HFFc6 (cell line): ENCODE measurements around the gene TAB3. TPM values are rescaled to one million over a fixed set of nuclear protein-coding genes. Genes with fewer than 3 reads are reported as not detected.

Experiments
- DNase-seq: peaks from one replicate; pipeline ENCODE4 v3.0.0-alpha.2; 2018
- H3K27ac Mint-ChIP-seq: 2 replicates; pipeline ENCODE4 v1.8.0; 2020; ENCODE audit warnings: mild to moderate bottlenecking, mixed read lengths
- H3K27me3 Mint-ChIP-seq: 2 replicates; pipeline ENCODE4 v1.8.0; 2021; ENCODE audit warnings: mild to moderate bottlenecking, moderate library complexity, mixed read lengths; ENCODE audit not compliant: insufficient read depth
- H3K36me3 Mint-ChIP-seq: 2 replicates; pipeline ENCODE4 v1.8.0; 2021; ENCODE audit warnings: low read depth, mixed read lengths
- H3K4me1 Mint-ChIP-seq: 2 replicates; pipeline ENCODE4 v1.8.0; 2020; ENCODE audit warnings: low read depth, mixed read lengths
- H3K4me3 Mint-ChIP-seq: 2 replicates; pipeline ENCODE4 v1.8.0; 2020; ENCODE audit warnings: mild to moderate bottlenecking, moderate library complexity, mixed read lengths
- H3K9me3 Mint-ChIP-seq: 2 replicates; pipeline ENCODE4 v1.8.0; 2020; ENCODE audit warnings: mild to moderate bottlenecking, mixed read lengths
- CTCF ChIP-seq: fragments of 200-600 bp; sonication (generic); IDR thresholded peaks from 2 replicates; pipeline ENCODE4 v1.5.0; 2021; ENCODE audit warnings: antibody characterized with exemption, mild to moderate bottlenecking
- total RNA-seq, 6 experiments: library from RNA; stranded (reverse); fragmentation: NEBNext Ultra II Directional; extraction: Animal tissue kit (Norgen Biotek cat#: 25700); gene quantifications; 2 replicates in 1 of 6; 3 replicates in 5 of 6; pipeline ENCODE4 v1.2.3, GENCODE V29; 2021

TAB3 gene
- total RNA-seq, 6 experiments from 2014 or later: 9.6 to 11.9 (median 10.6) TPM

GRCh38 chrX:30887288-30887687, 1.8 kb downstream of the TAB3 start:
- Mint-ChIP-seq H3K36me3 (no peaks in the 10 kb centered on the region), H3K27ac (no peak overlapping the region), H3K4me1 (peaks cover 14% of the 10 kb centered on the region), H3K27me3 (peaks cover 1% of the 10 kb centered on the region; the same call in 1 of the 2 replicates), H3K9me3 (no peaks in the 10 kb centered on the region), H3K4me3 (no peak overlapping the region)
- no peak for TF ChIP-seq CTCF
- DNase-seq: no peak

GRCh38 chrX:30885136-30885535, 3.9 kb downstream of the TAB3 start:
- H3K4me1 Mint-ChIP-seq: peaks cover 18% of the 10 kb centered on the region
- H3K27ac Mint-ChIP-seq: no peak overlapping the region
- H3K9me3 Mint-ChIP-seq: no peaks in the 10 kb centered on the region
- TF ChIP-seq CTCF: no peak
- no peaks in the 10 kb centered on the region for H3K36me3 Mint-ChIP-seq
- H3K27me3 Mint-ChIP-seq: peaks cover 1% of the 10 kb centered on the region; the same call in 1 of the 2 replicates
- no peak for DNase-seq
- H3K4me3 Mint-ChIP-seq: no peak overlapping the region

- Mint-ChIP-seq H3K27ac (no peak overlapping the region), H3K4me3 (no peak overlapping the region), H3K27me3 (peaks cover 1% of the 10 kb centered on the region; the same call in 1 of the 2 replicates), H3K36me3 (no peaks in the 10 kb centered on the region), H3K9me3 (no peaks in the 10 kb centered on the region), H3K4me1 (peaks cover 12% of the 10 kb centered on the region)
- DNase-seq: no peak
- no peak for TF ChIP-seq CTCF
Measured at GRCh38 chrX:30883138-30883537, 5.9 kb downstream of the TAB3 start.

- H3K27me3 Mint-ChIP-seq: peaks cover 1% of the 10 kb centered on the region; the same call in 1 of the 2 replicates
- peaks cover 12% of the 10 kb centered on the region for H3K4me1 Mint-ChIP-seq
- no peak overlapping the region for H3K4me3 Mint-ChIP-seq
- H3K27ac Mint-ChIP-seq: no peak overlapping the region
- no peaks in the 10 kb centered on the region for H3K9me3 Mint-ChIP-seq
- no peak for DNase-seq
- TF ChIP-seq CTCF: no peak
- H3K36me3 Mint-ChIP-seq: no peaks in the 10 kb centered on the region
Measured at GRCh38 chrX:30881797-30882196, 7.3 kb downstream of the TAB3 start.

GRCh38 chrX:30881390-30881789, 7.7 kb downstream of the TAB3 start:
- no peak overlapping the region for H3K27ac Mint-ChIP-seq
- H3K9me3 Mint-ChIP-seq: no peaks in the 10 kb centered on the region
- DNase-seq: no peak
- no peak overlapping the region for H3K4me3 Mint-ChIP-seq
- H3K4me1 Mint-ChIP-seq: peaks cover 16% of the 10 kb centered on the region
- peaks cover 1% of the 10 kb centered on the region; the same call in 1 of the 2 replicates for H3K27me3 Mint-ChIP-seq
- no peaks in the 10 kb centered on the region for H3K36me3 Mint-ChIP-seq
- no peak for TF ChIP-seq CTCF

GRCh38 chrX:30880058-30880457, 9.0 kb downstream of the TAB3 start:
- Mint-ChIP-seq H3K4me3 (no peak overlapping the region), H3K9me3 (no peaks in the 10 kb centered on the region), H3K27me3 (no peaks in the 10 kb centered on the region), H3K27ac (no peak overlapping the region), H3K4me1 (peaks cover 26% of the 10 kb centered on the region), H3K36me3 (no peaks in the 10 kb centered on the region)
- DNase-seq: no peak
- TF ChIP-seq CTCF: no peak
